Measurements from ENCODE around the gene STRIP2.

DNA sequence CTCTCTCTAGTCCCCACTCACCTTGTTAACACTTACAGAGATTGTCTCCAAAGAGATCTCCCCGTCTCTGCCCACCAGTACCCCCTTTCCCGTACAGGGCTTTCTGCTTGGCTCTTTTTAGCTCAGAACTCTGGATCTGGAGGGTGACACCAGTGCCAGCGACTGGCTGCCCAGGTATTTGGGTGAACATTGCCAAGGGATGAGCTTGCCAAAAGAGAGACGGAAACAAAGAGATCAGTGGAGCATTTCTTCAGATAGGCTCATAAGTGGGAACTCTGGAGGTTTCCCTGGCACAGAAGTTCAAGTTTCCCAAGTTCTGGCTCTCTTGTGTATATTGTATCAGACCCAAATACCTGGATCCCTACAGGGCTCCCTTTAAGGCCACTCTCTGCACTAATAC is 30.0 kb downstream of the STRIP2 start:
- TF ChIP-seq, protein P1, sequence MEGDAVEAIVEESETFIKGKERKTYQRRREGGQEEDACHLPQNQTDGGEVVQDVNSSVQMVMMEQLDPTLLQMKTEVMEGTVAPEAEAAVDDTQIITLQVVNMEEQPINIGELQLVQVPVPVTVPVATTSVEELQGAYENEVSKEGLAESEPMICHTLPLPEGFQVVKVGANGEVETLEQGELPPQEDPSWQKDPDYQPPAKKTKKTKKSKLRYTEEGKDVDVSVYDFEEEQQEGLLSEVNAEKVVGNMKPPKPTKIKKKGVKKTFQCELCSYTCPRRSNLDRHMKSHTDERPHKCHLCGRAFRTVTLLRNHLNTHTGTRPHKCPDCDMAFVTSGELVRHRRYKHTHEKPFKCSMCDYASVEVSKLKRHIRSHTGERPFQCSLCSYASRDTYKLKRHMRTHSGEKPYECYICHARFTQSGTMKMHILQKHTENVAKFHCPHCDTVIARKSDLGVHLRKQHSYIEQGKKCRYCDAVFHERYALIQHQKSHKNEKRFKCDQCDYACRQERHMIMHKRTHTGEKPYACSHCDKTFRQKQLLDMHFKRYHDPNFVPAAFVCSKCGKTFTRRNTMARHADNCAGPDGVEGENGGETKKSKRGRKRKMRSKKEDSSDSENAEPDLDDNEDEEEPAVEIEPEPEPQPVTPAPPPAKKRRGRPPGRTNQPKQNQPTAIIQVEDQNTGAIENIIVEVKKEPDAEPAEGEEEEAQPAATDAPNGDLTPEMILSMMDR (optimal IDR thresholded peaks at IDR 0.05 in 1 of 3, IDR thresholded peaks at IDR 0.05 in 1 of 3, conservative IDR thresholded peaks at IDR 0.05 in 1 of 3; ENCODE audit: extremely low read depth in 1 of 3, insufficient read depth in 2 of 3, low read length in 3 of 3): no peak
- TF ChIP-seq EZH2 (IDR thresholded peaks at IDR 0.05; ENCODE audit: low read length): no peak
